PC-9 (cell line): ENCODE results near the gene HMGN4. TPM values are rescaled to one million over a fixed set of nuclear protein-coding genes. Genes with fewer than 3 reads are reported as not detected.

ENCODE experiments used
- BruUV-seq: library from RNA; stranded (reverse); fragments of 400-500 nt; replicated peaks from 2 replicates; lab custom pipeline; 2021; lab: Mats Ljungman, UMichigan
- CTCF ChIA-PET: fragments of 300-600 bp; sonication (Branson Sonifier 250); formaldehyde crosslinking; loops from one replicate; lab custom pipeline; 2022; ENCODE audit warnings: antibody characterized with exemption; lab: Charles Lee
- POLR2A ChIA-PET: fragments of 300-600 bp; sonication (Branson Sonifier 250); formaldehyde crosslinking; loops from one replicate; lab custom pipeline; 2022; ENCODE audit warnings: antibody characterized with exemption; ENCODE audit not compliant: unreplicated experiment; lab: Charles Lee
- DNase-seq, 2 experiments: peaks; one replicate each; pipeline versions ENCODE4 v3.0.0 to v3.0.0-alpha.2; 2015 to 2022; ENCODE audit warnings: mixed read lengths in 1 of 2
- H2AFZ ChIP-seq: fragments of 200-600 bp; sonication (generic); 2 replicates; pipeline ENCODE4 v1.8.1; 2017; ENCODE audit warnings: antibody characterized with exemption
- H3F3A ChIP-seq: fragments of 200-600 bp; sonication (generic); 2 replicates; pipeline ENCODE4 v1.8.1; 2017; ENCODE audit warnings: antibody characterized with exemption, mild to moderate bottlenecking, low read depth; ENCODE audit not compliant: insufficient read depth
- H3K27ac ChIP-seq: fragments of 200-600 bp; sonication (generic); 2 replicates; pipeline ENCODE4 v1.6.1; 2016; ENCODE audit warnings: mixed run types
- H3K27me3 ChIP-seq: fragments of 200-600 bp; sonication (generic); 2 replicates; pipeline ENCODE4 v1.6.1; 2016; ENCODE audit warnings: low read depth, mixed run types; ENCODE audit not compliant: insufficient read depth
- H3K36me3 ChIP-seq: fragments of 200-600 bp; sonication (generic); 2 replicates; pipeline ENCODE4 v1.6.1; 2016; ENCODE audit warnings: low read depth, mixed run types
- H3K4me1 ChIP-seq: fragments of 200-600 bp; sonication (generic); replicated peaks from 2 replicates; pipeline ENCODE4 v1.6.1; 2016; ENCODE audit warnings: mixed run types; ENCODE audit not compliant: insufficient read depth
- H3K4me2 ChIP-seq: fragments of 200-600 bp; sonication (generic); 2 replicates; pipeline ENCODE4 v1.6.1; 2017; ENCODE audit warnings: mixed run types
- H3K4me3 ChIP-seq: fragments of 200-600 bp; sonication (generic); 2 replicates; pipeline ENCODE4 v1.6.1; 2016; ENCODE audit warnings: mixed run types
- H3K79me2 ChIP-seq: fragments of 200-600 bp; sonication (generic); 2 replicates; pipeline ENCODE4 v1.6.1; 2017; ENCODE audit warnings: low read depth, mixed run types
- H3K9me2 ChIP-seq: fragments of 200-600 bp; sonication (generic); 2 replicates; pipeline ENCODE4 v1.8.1; 2017; ENCODE audit warnings: mild to moderate bottlenecking; ENCODE audit not compliant: insufficient read depth
- H3K9me3 ChIP-seq: fragments of 200-600 bp; sonication (generic); 2 replicates; pipeline ENCODE4 v1.8.1; 2016; ENCODE audit warnings: low read depth; ENCODE audit not compliant: insufficient read depth
- H4K20me1 ChIP-seq: fragments of 200-600 bp; sonication (generic); 2 replicates; pipeline ENCODE4 v1.8.1; 2017; ENCODE audit not compliant: insufficient read depth
- CTCF ChIP-seq: fragments of 200-600 bp; sonication (generic); conservative IDR thresholded peaks from 2 replicates; pipeline ENCODE4 v1.6.1; 2017; ENCODE audit warnings: mixed run types, antibody characterized with exemption, mild to moderate bottlenecking, moderate library complexity
- EZH2 ChIP-seq: fragments of 200-600 bp; sonication (generic); IDR thresholded peaks from 2 replicates; pipeline ENCODE4 v1.8.0; 2017; ENCODE audit warnings: antibody characterized with exemption, low read depth
- intact Hi-C: fragments of 100-400 bp; cut with micrococcal nuclease; formaldehyde crosslinking; loops from one replicate; pipeline ENCODE4 v1.10.0; 2022; ENCODE audit not compliant: unreplicated experiment
- total RNA-seq: library from RNA; stranded (reverse); gene quantifications from 2 replicates; pipeline ENCODE4 v1.2.3, GENCODE V29; 2021

Gene HMGN4
- total RNA-seq, 1 experiment from 2014 or later = 86.9 TPM

- peak overlapping the region; percentile 84 for H3K4me2 ChIP-seq
These were observed 14.0 kb downstream of the HMGN4 start for GRCh38 chr6:26552205-26552604.

GRCh38 chr6:26552640-26553188 is 14.5 kb downstream of the HMGN4 start:
- POLR2A ChIA-PET = interaction anchor here (0.7 to 1.1 kb wide), 4 partner anchors 9 to 428 kb away, joined by 4 to 6 read pairs (median 4); a partner anchor contains a TSS
- Histone ChIP-seq H3K27me3 (no peaks in the 10 kb centered on the region), H3K9me3 (no peaks in the 10 kb centered on the region), H3F3A (peaks cover 49% of the 10 kb centered on the region), H4K20me1 (no peaks in the 10 kb centered on the region), H3K4me1 (peaks cover 31% of the 10 kb centered on the region), H3K9me2 (no peaks in the 10 kb centered on the region), H3K4me2 (peak overlapping the region; percentile 84), H3K79me2 (no peaks in the 10 kb centered on the region), H3K36me3 (no peaks in the 10 kb centered on the region), H3K27ac (0 out of 2 replicates have a peak overlapping the region, but pooled peaks have one; percentile 1), H2AFZ (peak overlapping the region; percentile 67; the same call in 1 of the 2 replicates), H3K4me3 (peak overlapping the region; percentile 69)
- no TSS peak for BruUV-seq
- intact Hi-C loops = loop anchor here (1.0 to 5.0 kb wide), 3 partner anchors 15 to 240 kb away; no protein-coding TSS in a partner anchor
- peak in 1 of 2 experiments; percentile 43 for DNase-seq
- TF ChIP-seq CTCF (no peak), EZH2 (no peak)
- CTCF ChIA-PET = interaction anchor here (1.3 kb wide), 2 partner anchors 20 to 211 kb away, joined by 3 to 8 read pairs; no protein-coding TSS in a partner anchor

More at GRCh38 chr6:26552205-26552604, 14.0 kb downstream of the HMGN4 start:
- Histone ChIP-seq H4K20me1 (no peaks in the 10 kb centered on the region), H3K79me2 (no peaks in the 10 kb centered on the region), H3K27me3 (no peaks in the 10 kb centered on the region), H3F3A (peaks cover 44% of the 10 kb centered on the region), H3K36me3 (no peaks in the 10 kb centered on the region), H3K27ac (no peak overlapping the region), H3K9me2 (no peaks in the 10 kb centered on the region), H3K4me3 (peak overlapping the region; percentile 69; the same call in 1 of the 2 replicates), H2AFZ (no peak overlapping the region), H3K4me1 (peaks cover 28% of the 10 kb centered on the region), H3K9me3 (no peaks in the 10 kb centered on the region)
- no peak for DNase-seq
- CTCF ChIA-PET = no interaction called here
- intact Hi-C loops = loop anchor here (5.0 kb wide), 2 partner anchors 210 to 240 kb away; no protein-coding TSS in a partner anchor
- BruUV-seq = no TSS peak
- no peak for TF ChIP-seq EZH2
- no peak for TF ChIP-seq CTCF
- POLR2A ChIA-PET = interaction anchor here (0.6 to 1.1 kb wide), 3 partner anchors 336 to 428 kb away, joined by 4 to 8 read pairs (median 4); a partner anchor contains a TSS

GRCh38 chr6:26553264-26553634 is 15.1 kb downstream of the HMGN4 start:
- peak; percentile 51 to 71 for DNase-seq
- H3K79me2 ChIP-seq = no peaks in the 10 kb centered on the region
- peaks cover 55% of the 10 kb centered on the region for H3F3A ChIP-seq
- H3K27me3 ChIP-seq = no peaks in the 10 kb centered on the region
- TF ChIP-seq CTCF (no peak), EZH2 (no peak)
- H2AFZ ChIP-seq = peak overlapping the region; percentile 67; the same call in 1 of the 2 replicates
- CTCF ChIA-PET = interaction anchor here (0.6 to 1.3 kb wide), 3 partner anchors 16 to 211 kb away, joined by 3 to 8 read pairs (median 8); no protein-coding TSS in a partner anchor
- peaks cover 31% of the 10 kb centered on the region for H3K4me1 ChIP-seq
- H3K27ac ChIP-seq = peak overlapping the region; percentile 60
- H3K36me3 ChIP-seq = no peaks in the 10 kb centered on the region
- peak overlapping the region; percentile 84 for H3K4me2 ChIP-seq
- H3K9me3 ChIP-seq = no peaks in the 10 kb centered on the region
- intact Hi-C loops = loop anchor here (1.0 to 5.0 kb wide), 3 partner anchors 16 to 241 kb away; no protein-coding TSS in a partner anchor
- POLR2A ChIA-PET = interaction anchor here (0.6 to 1.1 kb wide), 4 partner anchors 8 to 429 kb away, joined by 4 to 6 read pairs (median 4); a partner anchor contains a TSS
- H4K20me1 ChIP-seq = no peaks in the 10 kb centered on the region
- no peaks in the 10 kb centered on the region for H3K9me2 ChIP-seq
- BruUV-seq = no TSS peak
- peak overlapping the region; percentile 69 for H3K4me3 ChIP-seq
